Activated naive CD4-positive, alpha-beta T cell treated with anti-CD3 and anti-CD28 coated beads, Interleukin-2, amount 50 U/mL, for 16 hours (primary cell): Measurements from ENCODE around the gene CDK5R2.

ENCODE experiments used
- DNase-seq: peaks from one replicate; pipeline ENCODE4 v3.0.0-alpha.2; 2020

CDK5R2 gene

GRCh38 chr2:218990612-218991011 lies 31.1 kb downstream of the CDK5R2 start:
- no peak for DNase-seq

GRCh38 chr2:218991674-218992168 lies 32.3 kb downstream of the CDK5R2 start:
- no peak for DNase-seq

GRCh38 chr2:218992196-218992595 lies 32.7 kb downstream of the CDK5R2 start:
- no peak for DNase-seq

- no peak for DNase-seq
Observed at GRCh38 chr2:218992703-218993344, 33.4 kb downstream of the CDK5R2 start.

GRCh38 chr2:218993345-218994315 lies 34.2 kb downstream of the CDK5R2 start, which contains the start of gene CRYBA2:
TSS of gene CRYBA2 (minus strand) at chr2:218993422. CDS start at chr2:218993176, 246 bp downstream.
- no peak for DNase-seq

GRCh38 chr2:218995561-218995960 lies 36.1 kb downstream of the CDK5R2 start:
- DNase-seq, result no peak

- DNase-seq, result peak; percentile 82
Observed at GRCh38 chr2:218995972-218996711, 36.7 kb downstream of the CDK5R2 start.

GRCh38 chr2:218996937-218997336 lies 37.5 kb downstream of the CDK5R2 start:
- no peak for DNase-seq

GRCh38 chr2:218997731-218998130 lies 38.3 kb downstream of the CDK5R2 start:
- DNase-seq, result no peak

GRCh38 chr2:218998414-218999002 lies 39.0 kb downstream of the CDK5R2 start:
- no peak for DNase-seq

GRCh38 chr2:218999021-218999880 lies 39.8 kb downstream of the CDK5R2 start:
- no peak for DNase-seq

- no peak for DNase-seq
Observed at GRCh38 chr2:218999881-219000568, 40.6 kb downstream of the CDK5R2 start.

GRCh38 chr2:219000569-219000960 lies 41.1 kb downstream of the CDK5R2 start:
- DNase-seq, result no peak

- no peak for DNase-seq
Observed at GRCh38 chr2:219001100-219001576, 41.7 kb downstream of the CDK5R2 start.

GRCh38 chr2:219001577-219002394 lies 42.3 kb downstream of the CDK5R2 start:
- DNase-seq, result peak; percentile 45

GRCh38 chr2:219002395-219003266 lies 43.2 kb downstream of the CDK5R2 start:
- DNase-seq, result peak; percentile 63

GRCh38 chr2:219003267-219003634 lies 43.8 kb downstream of the CDK5R2 start:
- DNase-seq, result no peak

- no peak for DNase-seq
Observed at GRCh38 chr2:219003979-219004378, 44.5 kb downstream of the CDK5R2 start.

GRCh38 chr2:219009294-219009693 lies 49.8 kb downstream of the CDK5R2 start:
- no peak for DNase-seq
